Adipocyte (in vitro differentiated cells): ENCODE measurements around the gene TMEM263.
A peak's percentile ranks its signal among the peaks of the same experiment; 100 is the strongest.

Experiments used
- DNase-seq: peaks from one replicate; pipeline ENCODE4 v3.0.0-alpha.2; 2015; ENCODE audit warnings: low read depth
- H3K27me3 ChIP-seq: replicated peaks from 2 replicates; pipeline ENCODE4 v1.7.0; 2013; ENCODE audit warnings: mild to moderate bottlenecking, low read length, moderate library complexity; ENCODE audit not compliant: control insufficient read depth, insufficient read depth
- H3K36me3 ChIP-seq: 2 replicates; pipeline ENCODE4 v1.7.0; 2013; ENCODE audit warnings: low read length, mild to moderate bottlenecking, moderate library complexity; ENCODE audit not compliant: control insufficient read depth, insufficient read depth, severe bottlenecking
- H3K4me1 ChIP-seq: 2 replicates; pipeline ENCODE4 v1.7.0; 2013; ENCODE audit warnings: mild to moderate bottlenecking, low read length, moderate library complexity; ENCODE audit not compliant: control insufficient read depth, insufficient read depth
- H3K4me3 ChIP-seq: 2 replicates; pipeline ENCODE4 v1.7.0; 2013; ENCODE audit warnings: mild to moderate bottlenecking, low read length, moderate library complexity
- H3K9ac ChIP-seq: 2 replicates; pipeline ENCODE4 v1.7.0; 2013; ENCODE audit warnings: mild to moderate bottlenecking, low read length, moderate library complexity
- H3K9me3 ChIP-seq: 2 replicates; pipeline ENCODE4 v1.7.0; 2013; ENCODE audit warnings: mild to moderate bottlenecking, low read length, moderate library complexity; ENCODE audit not compliant: control insufficient read depth

The TMEM263 gene

GRCh38 chr12:106975098-106975497 is 19.4 kb downstream of the TMEM263 start:
- no peak for DNase-seq
- Histone ChIP-seq H3K9ac (no peak overlapping the region), H3K4me3 (no peak overlapping the region), H3K4me1 (peaks cover 69% of the 10 kb centered on the region), H3K27me3 (no peaks in the 10 kb centered on the region), H3K36me3 (peaks cover 58% of the 10 kb centered on the region), H3K9me3 (no peaks in the 10 kb centered on the region)

- Histone ChIP-seq H3K36me3 (peaks cover 48% of the 10 kb centered on the region), H3K4me3 (peak overlapping the region; percentile 2), H3K9ac (peak overlapping the region; percentile 51), H3K9me3 (no peaks in the 10 kb centered on the region), H3K4me1 (peaks cover 69% of the 10 kb centered on the region), H3K27me3 (no peaks in the 10 kb centered on the region)
- peak; percentile 69 for DNase-seq
These were observed 20.4 kb downstream of the TMEM263 start for GRCh38 chr12:106975993-106976658.

GRCh38 chr12:106976668-106977067 is 21.0 kb downstream of the TMEM263 start:
- Histone ChIP-seq H3K9me3 (no peaks in the 10 kb centered on the region), H3K36me3 (peaks cover 42% of the 10 kb centered on the region), H3K4me3 (peak overlapping the region; percentile 2), H3K27me3 (no peaks in the 10 kb centered on the region), H3K4me1 (peaks cover 70% of the 10 kb centered on the region), H3K9ac (no peak overlapping the region)
- no peak for DNase-seq

GRCh38 chr12:106978035-106978800 is 22.5 kb downstream of the TMEM263 start:
- peak overlapping the region; percentile 57 for H3K9ac ChIP-seq
- H3K36me3 ChIP-seq, result peaks cover 32% of the 10 kb centered on the region
- H3K4me1 ChIP-seq, result peaks cover 74% of the 10 kb centered on the region
- H3K9me3 ChIP-seq, result no peaks in the 10 kb centered on the region
- no peaks in the 10 kb centered on the region for H3K27me3 ChIP-seq
- no peak for DNase-seq
- H3K4me3 ChIP-seq, result peak overlapping the region; percentile 8

- Histone ChIP-seq H3K4me3 (no peak overlapping the region), H3K9ac (no peak overlapping the region), H3K27me3 (no peaks in the 10 kb centered on the region), H3K9me3 (no peaks in the 10 kb centered on the region), H3K4me1 (peaks cover 58% of the 10 kb centered on the region), H3K36me3 (peaks cover 25% of the 10 kb centered on the region)
- no peak for DNase-seq
These were observed 25.2 kb downstream of the TMEM263 start for GRCh38 chr12:106980944-106981343.

GRCh38 chr12:106981788-106982187 is 26.1 kb downstream of the TMEM263 start:
- peaks cover 25% of the 10 kb centered on the region for H3K36me3 ChIP-seq
- no peak overlapping the region for H3K4me3 ChIP-seq
- H3K9ac ChIP-seq, result no peak overlapping the region
- peak; percentile 40 for DNase-seq
- H3K9me3 ChIP-seq, result no peaks in the 10 kb centered on the region
- H3K4me1 ChIP-seq, result peaks cover 54% of the 10 kb centered on the region
- H3K27me3 ChIP-seq, result no peaks in the 10 kb centered on the region

- H3K36me3 ChIP-seq, result peaks cover 25% of the 10 kb centered on the region
- peaks cover 50% of the 10 kb centered on the region for H3K4me1 ChIP-seq
- H3K9me3 ChIP-seq, result no peaks in the 10 kb centered on the region
- DNase-seq, result no peak
- H3K9ac ChIP-seq, result no peak overlapping the region
- no peaks in the 10 kb centered on the region for H3K27me3 ChIP-seq
- no peak overlapping the region for H3K4me3 ChIP-seq
These were observed 26.5 kb downstream of the TMEM263 start for GRCh38 chr12:106982229-106982628.

- H3K4me1 ChIP-seq, result peaks cover 50% of the 10 kb centered on the region
- no peak for DNase-seq
- H3K9me3 ChIP-seq, result no peaks in the 10 kb centered on the region
- no peaks in the 10 kb centered on the region for H3K27me3 ChIP-seq
- no peak overlapping the region for H3K9ac ChIP-seq
- H3K4me3 ChIP-seq, result peak overlapping the region; percentile 93
- H3K36me3 ChIP-seq, result peaks cover 16% of the 10 kb centered on the region
These were observed 29.0 kb downstream of the TMEM263 start for GRCh38 chr12:106984588-106985137.

GRCh38 chr12:106985479-106985878 is 29.8 kb downstream of the TMEM263 start:
- H3K4me3 ChIP-seq, result peak overlapping the region; percentile 93
- peaks cover 16% of the 10 kb centered on the region for H3K36me3 ChIP-seq
- peaks cover 50% of the 10 kb centered on the region for H3K4me1 ChIP-seq
- H3K9ac ChIP-seq, result peak overlapping the region; percentile 95
- H3K9me3 ChIP-seq, result no peaks in the 10 kb centered on the region
- no peaks in the 10 kb centered on the region for H3K27me3 ChIP-seq
- no peak for DNase-seq

GRCh38 chr12:106986135-106986534 is 30.4 kb downstream of the TMEM263 start:
- Histone ChIP-seq H3K9me3 (no peaks in the 10 kb centered on the region), H3K36me3 (peaks cover 16% of the 10 kb centered on the region), H3K4me1 (peaks cover 47% of the 10 kb centered on the region), H3K9ac (peak overlapping the region; percentile 95), H3K27me3 (no peaks in the 10 kb centered on the region), H3K4me3 (peak overlapping the region; percentile 93)
- no peak for DNase-seq

- no peaks in the 10 kb centered on the region for H3K27me3 ChIP-seq
- H3K4me3 ChIP-seq, result peak within 1 kb of the TSS; percentile 93
- DNase-seq, result peak; percentile 99
- H3K9me3 ChIP-seq, result no peaks in the 10 kb centered on the region
- H3K9ac ChIP-seq, result peak within 1 kb of the TSS; percentile 95
- H3K36me3 ChIP-seq, result peaks cover 16% of the 10 kb centered on the region
- peaks cover 40% of the 10 kb centered on the region for H3K4me1 ChIP-seq
These were observed 31.1 kb downstream of the TMEM263 start, which contains the start of gene MTERF2 for GRCh38 chr12:106986625-106987389. Gene MTERF2 (minus strand): TSS chr12:106987146. CDS start chr12:106978714, 8,432 bp downstream.
